Inferior parietal cortex (tissue), 1 donor: ENCODE results near the gene MTOR.
A peak's percentile ranks its signal among the peaks of the same experiment; 100 is the strongest.
"Not testable (repeated sequence)": the region's sequence is repeated elsewhere in the genome, so short reads cannot be mapped to it uniquely, and the experiment has no call there.

Experiments
- DNase-seq: peaks from one replicate; pipeline ENCODE4 v3.0.0-alpha.2; 2016; ENCODE audit errors: extremely low spot score

MTOR gene

GRCh38 chr1:11280719-11281376 lies 18.5 kb upstream of the MTOR start:
- no peak for DNase-seq

GRCh38 chr1:11279630-11280029 lies 17.3 kb upstream of the MTOR start:
- DNase-seq: no peak

- DNase-seq: no peak
Observed at GRCh38 chr1:11279152-11279551, 16.8 kb upstream of the MTOR start.

GRCh38 chr1:11273595-11274234 lies 11.4 kb upstream of the MTOR start:
- no peak for DNase-seq

- peak; percentile 78 for DNase-seq
Observed at GRCh38 chr1:11272832-11273594, 10.7 kb upstream of the MTOR start, which contains the start of gene UBIAD1. Gene UBIAD1, plus strand, starts transcription at chr1:11273198. Its CDS starts 334 bp downstream, at chr1:11273532.

- DNase-seq: peak; percentile 58
Observed at GRCh38 chr1:11272544-11272831, 10.1 kb upstream of the MTOR start.

- not testable (repeated sequence) for DNase-seq
Observed at GRCh38 chr1:11267350-11268337, 5.3 kb upstream of the MTOR start.

GRCh38 chr1:11266268-11267074 lies 4.1 kb upstream of the MTOR start:
- DNase-seq: no peak

GRCh38 chr1:11256299-11256698 lies 6.1 kb downstream of the MTOR start:
- DNase-seq: no peak

- no peak for DNase-seq
Observed at GRCh38 chr1:11253226-11253625, 9.1 kb downstream of the MTOR start.

GRCh38 chr1:11252538-11252937 lies 9.8 kb downstream of the MTOR start:
- DNase-seq: no peak

GRCh38 chr1:11248169-11248568 lies 14.2 kb downstream of the MTOR start:
- no peak for DNase-seq

GRCh38 chr1:11245904-11246719 lies 16.2 kb downstream of the MTOR start:
- DNase-seq: no peak

- DNase-seq: no peak
Observed at GRCh38 chr1:11245248-11245647, 17.1 kb downstream of the MTOR start.

GRCh38 chr1:11238311-11238710 lies 24.0 kb downstream of the MTOR start:
- DNase-seq: no peak

- no peak for DNase-seq
Observed at GRCh38 chr1:11237356-11237755, 25.0 kb downstream of the MTOR start.

GRCh38 chr1:11233208-11233607 lies 29.1 kb downstream of the MTOR start:
- DNase-seq: no peak

GRCh38 chr1:11229203-11229602 lies 33.1 kb downstream of the MTOR start:
- no peak for DNase-seq

GRCh38 chr1:11227106-11228077 lies 35.0 kb downstream of the MTOR start:
- no peak for DNase-seq
